ENCODE results near the gene IL18R1.

The IL18R1 gene

DNA sequence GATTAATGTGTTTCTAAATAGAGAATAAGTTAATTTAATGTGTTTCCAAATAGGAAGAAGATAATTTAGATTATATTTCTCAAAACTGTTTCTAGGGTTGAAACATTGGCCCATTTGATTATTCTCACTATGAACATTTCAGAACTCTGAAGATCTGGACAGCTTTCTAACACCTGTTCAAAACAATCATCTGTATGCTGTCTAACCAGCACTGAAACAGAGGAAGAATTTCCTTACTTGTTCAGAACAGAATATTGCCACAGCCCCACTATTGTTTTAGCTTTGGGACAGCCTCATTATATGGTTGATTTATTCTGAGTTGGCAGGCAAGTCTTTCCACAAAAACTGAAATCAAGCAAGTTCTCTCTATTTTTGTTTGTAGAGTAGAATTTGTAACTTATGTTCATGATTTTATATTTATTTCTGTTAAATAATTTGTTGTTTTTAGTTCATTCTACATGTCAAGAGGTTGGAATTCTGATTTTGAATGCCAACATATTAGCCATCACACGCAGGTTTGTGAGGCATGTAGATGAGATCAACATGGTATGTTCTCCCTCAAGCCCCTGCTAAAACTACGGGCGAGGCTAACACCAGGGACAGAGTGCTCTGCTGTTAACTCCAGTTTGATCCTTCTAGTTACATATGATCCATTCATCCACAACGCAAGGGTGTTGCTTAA, 78.5 kb downstream of the IL18R1 start:
- DNase-seq (ENCODE audit: low spot score): no peak

DNA sequence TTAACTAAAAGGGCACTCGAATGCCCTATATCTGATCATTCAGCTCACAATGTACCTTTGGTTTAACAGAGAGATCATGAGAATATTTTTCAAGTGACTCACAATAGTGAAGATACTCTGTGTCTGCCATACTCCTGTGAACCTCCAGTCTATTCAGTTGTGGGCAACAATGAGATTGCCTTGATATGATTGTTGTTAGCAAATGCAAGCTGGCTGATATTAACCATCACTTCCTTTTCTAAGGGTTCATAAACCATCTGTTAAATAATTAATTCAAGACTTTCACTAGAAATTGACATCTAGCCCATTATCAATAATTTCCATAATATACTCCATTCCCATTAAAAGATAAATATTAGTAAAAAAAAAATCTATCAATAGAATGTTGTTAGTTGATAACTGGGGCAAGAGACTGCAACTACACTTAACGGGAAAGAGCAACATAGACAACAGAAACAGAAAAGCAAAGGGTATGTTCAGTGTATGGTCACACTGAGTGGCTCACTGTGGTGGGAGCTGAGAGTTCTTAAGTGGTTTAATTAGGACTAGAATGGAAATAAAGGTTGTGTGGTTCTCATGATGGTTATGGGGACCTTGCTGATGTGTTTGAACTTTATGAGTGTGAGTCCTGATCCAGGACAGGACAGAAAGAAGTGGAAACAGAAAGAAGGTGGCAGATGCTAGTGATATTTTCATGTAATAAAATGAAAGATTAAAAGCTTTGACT, 79.2 kb downstream of the IL18R1 start:
- DNase-seq (ENCODE audit: low spot score): no peak

DNA sequence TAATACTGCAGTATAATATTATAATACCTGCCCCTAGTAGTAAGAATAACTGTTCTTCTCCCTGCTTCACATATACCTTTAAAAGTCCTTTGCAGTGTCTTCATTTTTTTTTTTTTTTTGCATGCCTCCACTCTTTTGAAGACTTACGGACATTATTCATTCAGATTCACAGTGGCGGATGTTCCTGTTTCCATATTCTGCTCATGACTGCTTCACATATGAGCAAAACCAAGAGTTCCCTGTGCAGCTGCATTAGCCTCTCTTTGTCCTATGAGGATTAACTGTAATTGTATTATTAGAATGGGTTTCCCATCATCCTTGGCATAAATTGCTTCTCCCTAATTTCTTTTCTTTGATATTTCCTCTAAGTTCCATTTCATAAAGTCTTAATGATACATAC, 80.1 kb downstream of the IL18R1 start:
- DNase-seq (ENCODE audit: low spot score): no peak

DNA sequence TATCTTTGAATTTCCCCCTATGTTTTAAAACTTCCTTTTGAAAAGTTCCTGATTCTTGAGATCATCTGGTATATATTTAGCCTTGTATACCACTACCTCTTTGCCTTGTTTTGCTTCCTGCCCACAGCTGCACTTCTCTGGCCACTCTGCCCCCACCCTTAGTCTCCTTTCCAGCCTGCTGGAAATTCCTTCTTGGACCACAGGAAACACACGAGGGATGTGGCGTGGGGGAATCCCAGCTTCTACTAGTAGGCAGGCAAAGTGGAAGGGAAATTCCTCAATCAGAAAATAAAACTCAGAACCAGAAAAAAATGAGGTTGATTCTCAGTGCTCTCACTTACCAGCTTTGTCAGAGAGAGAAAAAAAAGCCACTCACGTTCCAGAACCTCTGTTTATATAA, 80.7 kb downstream of the IL18R1 start:
- no peak for DNase-seq (ENCODE audit: low spot score)

DNA sequence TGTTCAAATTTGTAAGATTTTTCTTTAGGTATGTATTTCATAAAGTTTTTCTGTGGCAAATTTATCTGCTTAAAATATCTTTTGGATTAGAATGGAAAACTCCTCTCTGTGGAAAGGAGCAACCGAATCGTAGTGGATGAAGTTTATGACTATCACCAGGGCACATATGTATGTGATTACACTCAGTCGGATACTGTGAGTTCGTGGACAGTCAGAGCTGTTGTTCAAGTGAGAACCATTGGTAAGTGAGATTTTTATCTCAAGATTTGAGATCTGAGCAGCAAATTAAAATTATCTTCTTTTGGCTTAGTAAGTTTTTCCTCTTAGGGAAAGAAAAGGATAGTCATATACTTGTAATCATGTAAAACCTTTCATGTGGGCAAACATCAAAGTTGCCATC, 81.5 kb downstream of the IL18R1 start:
- DNase-seq (ENCODE audit: low spot score): no peak

DNA sequence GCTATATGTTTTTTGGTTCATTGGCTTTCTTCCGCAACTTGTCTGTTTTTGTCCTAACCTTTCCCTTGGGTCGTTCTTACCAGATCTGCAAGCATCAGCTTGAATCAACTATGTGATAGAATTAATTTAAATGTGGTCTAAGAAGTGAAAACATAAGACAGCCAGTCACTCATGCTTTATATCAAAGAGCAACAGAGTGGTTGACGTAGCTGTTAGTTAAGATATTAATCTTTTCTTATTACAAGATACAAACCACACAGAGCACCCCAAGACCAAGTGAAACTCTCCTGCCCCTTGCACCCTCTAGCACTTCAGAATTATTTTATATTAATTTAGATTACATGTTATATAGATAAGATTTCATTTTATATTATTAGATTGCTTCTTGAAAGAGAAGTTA, 82.5 kb downstream of the IL18R1 start:
- DNase-seq (ENCODE audit: low spot score): no peak

DNA sequence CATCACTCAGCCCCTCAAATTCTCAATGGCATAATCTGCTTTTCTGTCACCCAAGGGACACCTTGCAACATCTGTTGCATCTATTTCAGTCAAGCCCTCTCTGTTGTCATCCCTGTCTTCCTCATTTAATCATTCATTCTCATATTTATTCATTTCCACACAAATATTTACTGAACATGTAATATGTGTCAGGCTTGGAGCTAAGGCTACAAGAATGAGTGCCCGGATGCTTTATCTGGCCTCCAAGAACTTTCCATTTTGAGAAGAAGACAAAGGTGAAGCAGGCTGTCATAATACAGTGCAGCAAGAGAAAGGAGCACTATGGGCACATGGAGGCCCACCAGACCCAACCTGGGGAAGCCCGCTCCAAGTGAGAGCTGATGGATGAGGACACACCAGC, 83.0 kb downstream of the IL18R1 start:
- no peak for DNase-seq (ENCODE audit: low spot score)

DNA sequence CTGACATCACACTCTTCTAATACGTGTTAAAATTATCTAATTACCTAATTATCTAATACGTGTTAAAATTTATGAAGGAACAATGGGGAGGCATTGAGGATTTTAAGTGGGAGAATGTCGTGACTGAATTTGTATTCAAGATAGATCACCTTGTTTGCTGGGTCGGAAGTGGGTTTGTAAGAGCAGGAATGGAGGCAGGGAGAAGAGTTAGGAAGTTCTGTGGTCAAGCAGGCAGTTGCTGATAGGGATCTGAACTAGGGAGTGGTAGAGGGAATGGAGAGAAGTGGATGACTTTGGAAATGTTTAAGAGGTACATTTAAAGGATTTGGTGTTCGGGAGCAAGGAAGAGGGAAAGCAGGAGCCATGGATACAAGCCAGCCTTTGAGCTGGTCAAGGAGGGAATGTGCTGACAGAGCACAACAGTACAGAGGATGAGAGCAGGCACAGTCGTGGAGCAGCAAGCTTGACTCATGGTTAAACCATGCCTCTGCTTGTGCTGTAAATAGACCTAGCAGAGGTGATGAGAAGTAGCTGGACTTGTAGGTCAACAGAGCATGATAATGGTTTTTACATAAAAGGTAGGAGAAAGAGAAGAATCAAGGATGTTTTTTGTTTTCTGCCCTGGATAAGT, 83.6 kb downstream of the IL18R1 start:
- DNase-seq (ENCODE audit: low spot score): no peak

DNA sequence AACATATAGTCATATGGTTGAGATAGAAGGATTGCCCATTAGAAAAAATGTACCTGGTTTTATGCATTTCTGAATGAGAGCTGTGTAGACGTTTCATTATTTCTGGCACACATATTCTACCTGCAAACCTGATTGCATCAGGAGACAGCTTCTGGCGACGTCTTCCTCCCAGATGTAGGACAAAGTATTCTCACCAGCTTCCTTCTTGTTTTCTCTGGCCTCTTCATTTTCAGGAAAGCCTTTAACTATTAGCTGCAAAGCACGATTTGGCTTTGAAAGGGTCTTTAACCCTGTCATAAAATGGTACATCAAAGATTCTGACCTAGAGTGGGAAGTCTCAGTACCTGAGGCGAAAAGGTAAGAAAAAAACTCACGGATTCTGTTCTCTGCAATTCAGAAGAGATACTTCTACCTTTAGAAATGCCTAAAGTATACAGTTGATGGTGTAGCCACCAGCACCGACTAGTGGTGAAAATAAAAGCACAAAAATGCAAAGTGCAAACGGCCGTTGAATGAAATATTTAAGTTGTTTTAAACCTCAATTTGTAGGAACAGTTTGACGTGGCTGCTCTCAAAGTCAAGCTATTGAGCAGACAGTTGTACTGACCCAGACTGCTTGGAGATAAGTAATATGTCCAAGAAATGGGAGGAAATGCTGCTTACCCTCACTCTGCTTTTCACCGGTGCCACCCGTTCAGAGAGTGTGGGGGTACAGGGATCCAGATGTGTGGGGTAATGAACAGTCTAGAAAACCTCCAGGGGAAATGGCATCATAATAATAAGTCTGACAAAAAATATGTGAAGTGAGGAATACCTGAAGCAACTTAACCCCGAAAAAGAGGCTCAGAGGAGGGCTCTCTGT, 87.6 kb downstream of the IL18R1 start:
- peak; percentile 16 for DNase-seq (ENCODE audit: low spot score)

DNA sequence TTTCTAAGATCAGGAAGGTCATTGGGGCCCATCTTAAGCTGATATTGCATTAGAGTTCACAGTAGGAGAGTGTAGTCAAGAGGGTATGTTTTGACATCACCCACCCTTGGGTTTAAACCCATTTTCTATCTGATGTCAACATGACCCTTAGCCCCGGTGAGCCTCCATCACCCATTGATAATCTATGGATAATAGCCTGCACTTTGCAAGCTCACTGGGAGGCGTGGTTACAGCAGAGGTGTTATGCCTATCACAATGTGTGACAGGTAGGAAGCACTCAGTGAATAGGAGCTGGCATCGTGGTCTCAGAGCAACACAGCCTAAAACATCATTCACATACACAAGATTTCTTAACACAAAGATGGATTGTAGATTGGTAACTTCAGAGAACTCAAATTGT, 88.6 kb downstream of the IL18R1 start:
- no peak for DNase-seq (ENCODE audit: low spot score)

DNA sequence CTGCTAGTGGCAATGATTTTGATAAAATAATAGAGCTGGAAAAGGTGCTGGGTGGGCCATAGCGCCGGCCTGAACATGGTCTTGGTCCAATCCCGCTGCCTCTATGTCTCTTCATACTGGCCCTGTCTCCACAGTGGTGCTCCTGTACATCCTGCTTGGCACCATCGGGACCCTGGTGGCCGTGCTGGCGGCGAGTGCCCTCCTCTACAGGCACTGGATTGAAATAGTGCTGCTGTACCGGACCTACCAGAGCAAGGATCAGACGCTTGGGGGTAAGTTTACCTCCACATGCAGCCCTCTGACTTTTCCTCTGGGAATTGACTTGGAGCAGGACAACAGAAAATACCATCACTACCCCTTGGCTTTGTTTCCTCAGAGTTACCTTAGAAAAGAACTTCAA, 91.3 kb downstream of the IL18R1 start:
- no peak for DNase-seq (ENCODE audit: low spot score)

All from LoVo (cell line).